GM12872 (cell line): ENCODE results near the gene RBM10.

Source experiments
- TF ChIP-seq, protein P1 (sequence below): IDR thresholded peaks from 3 replicates; pipeline ENCODE4 v1.5.1; 2011; ENCODE audit warnings: low read depth, mild to moderate bottlenecking, low read length, moderate library complexity; ENCODE audit not compliant: insufficient read depth

RBM10 gene, protein sequence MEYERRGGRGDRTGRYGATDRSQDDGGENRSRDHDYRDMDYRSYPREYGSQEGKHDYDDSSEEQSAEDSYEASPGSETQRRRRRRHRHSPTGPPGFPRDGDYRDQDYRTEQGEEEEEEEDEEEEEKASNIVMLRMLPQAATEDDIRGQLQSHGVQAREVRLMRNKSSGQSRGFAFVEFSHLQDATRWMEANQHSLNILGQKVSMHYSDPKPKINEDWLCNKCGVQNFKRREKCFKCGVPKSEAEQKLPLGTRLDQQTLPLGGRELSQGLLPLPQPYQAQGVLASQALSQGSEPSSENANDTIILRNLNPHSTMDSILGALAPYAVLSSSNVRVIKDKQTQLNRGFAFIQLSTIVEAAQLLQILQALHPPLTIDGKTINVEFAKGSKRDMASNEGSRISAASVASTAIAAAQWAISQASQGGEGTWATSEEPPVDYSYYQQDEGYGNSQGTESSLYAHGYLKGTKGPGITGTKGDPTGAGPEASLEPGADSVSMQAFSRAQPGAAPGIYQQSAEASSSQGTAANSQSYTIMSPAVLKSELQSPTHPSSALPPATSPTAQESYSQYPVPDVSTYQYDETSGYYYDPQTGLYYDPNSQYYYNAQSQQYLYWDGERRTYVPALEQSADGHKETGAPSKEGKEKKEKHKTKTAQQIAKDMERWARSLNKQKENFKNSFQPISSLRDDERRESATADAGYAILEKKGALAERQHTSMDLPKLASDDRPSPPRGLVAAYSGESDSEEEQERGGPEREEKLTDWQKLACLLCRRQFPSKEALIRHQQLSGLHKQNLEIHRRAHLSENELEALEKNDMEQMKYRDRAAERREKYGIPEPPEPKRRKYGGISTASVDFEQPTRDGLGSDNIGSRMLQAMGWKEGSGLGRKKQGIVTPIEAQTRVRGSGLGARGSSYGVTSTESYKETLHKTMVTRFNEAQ

GRCh38 chrX:47144626-47145394, at the start of gene RBM10, which contains the start of gene NDUFB11:
TSS of gene RBM10 (plus strand) at chrX:47145221. CDS start at chrX:47147482, 2,261 bp downstream.
TSS of gene NDUFB11 (minus strand) at chrX:47144702. CDS start at chrX:47144679, 23 bp downstream.
- TF ChIP-seq, protein P1, sequence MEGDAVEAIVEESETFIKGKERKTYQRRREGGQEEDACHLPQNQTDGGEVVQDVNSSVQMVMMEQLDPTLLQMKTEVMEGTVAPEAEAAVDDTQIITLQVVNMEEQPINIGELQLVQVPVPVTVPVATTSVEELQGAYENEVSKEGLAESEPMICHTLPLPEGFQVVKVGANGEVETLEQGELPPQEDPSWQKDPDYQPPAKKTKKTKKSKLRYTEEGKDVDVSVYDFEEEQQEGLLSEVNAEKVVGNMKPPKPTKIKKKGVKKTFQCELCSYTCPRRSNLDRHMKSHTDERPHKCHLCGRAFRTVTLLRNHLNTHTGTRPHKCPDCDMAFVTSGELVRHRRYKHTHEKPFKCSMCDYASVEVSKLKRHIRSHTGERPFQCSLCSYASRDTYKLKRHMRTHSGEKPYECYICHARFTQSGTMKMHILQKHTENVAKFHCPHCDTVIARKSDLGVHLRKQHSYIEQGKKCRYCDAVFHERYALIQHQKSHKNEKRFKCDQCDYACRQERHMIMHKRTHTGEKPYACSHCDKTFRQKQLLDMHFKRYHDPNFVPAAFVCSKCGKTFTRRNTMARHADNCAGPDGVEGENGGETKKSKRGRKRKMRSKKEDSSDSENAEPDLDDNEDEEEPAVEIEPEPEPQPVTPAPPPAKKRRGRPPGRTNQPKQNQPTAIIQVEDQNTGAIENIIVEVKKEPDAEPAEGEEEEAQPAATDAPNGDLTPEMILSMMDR, result peak; percentile 64

DNA sequence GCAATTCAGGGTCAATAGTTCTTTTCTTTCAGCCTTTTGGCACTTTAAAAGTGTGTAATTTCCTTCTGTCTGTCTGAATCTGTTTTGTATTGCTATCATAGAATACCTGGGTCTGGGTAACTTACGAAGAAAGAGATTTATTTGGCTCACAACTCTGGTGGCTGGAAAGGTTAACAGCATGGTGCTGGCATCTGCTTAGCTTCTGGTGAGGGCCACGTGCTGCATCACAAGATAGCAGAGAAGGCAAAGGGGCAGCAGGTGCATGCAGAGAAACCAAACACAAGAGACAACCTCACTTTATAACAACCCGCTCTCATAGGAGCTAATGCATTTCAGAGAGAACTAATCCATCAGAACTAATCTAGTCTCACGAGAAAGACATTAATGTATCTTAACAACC, 48.0 kb upstream of the RBM10 start:
- TF ChIP-seq, protein P1, result no peak

- TF ChIP-seq, protein P1, result no peak
These were observed 46.5 kb upstream of the RBM10 start for GRCh38 chrX:47098338-47099094.

DNA sequence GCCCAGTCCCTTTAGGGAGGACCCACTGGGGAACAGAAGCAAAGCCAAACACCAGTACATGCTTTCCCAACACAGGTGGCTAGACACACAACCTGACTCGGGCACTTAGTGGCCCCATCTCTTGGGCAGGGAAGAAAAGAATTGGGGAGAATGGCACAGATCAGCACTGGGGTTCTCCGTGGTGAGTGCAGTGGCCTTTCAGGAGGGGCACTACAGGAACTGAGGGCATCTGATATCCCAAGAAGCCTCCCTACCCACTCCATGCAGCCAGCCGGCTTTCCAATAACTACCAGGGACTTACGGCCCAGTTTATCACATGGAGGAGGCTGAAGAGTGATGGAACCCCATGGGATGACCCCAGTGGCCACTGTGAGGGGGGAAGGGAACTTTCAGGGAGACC, 43.8 kb upstream of the RBM10 start:
- TF ChIP-seq, protein P1, result no peak

- TF ChIP-seq, protein P1, result no peak
These were observed 32.6 kb upstream of the RBM10 start for GRCh38 chrX:47112316-47112954.

GRCh38 chrX:47129157-47129898, 15.7 kb upstream of the RBM10 start:
- TF ChIP-seq, protein P1, result no peak
